Effector CD8-positive, alpha-beta T cell (primary cell): Measurements from ENCODE around the gene DAAM1.

Experiments used
- DNase-seq: peaks from one replicate; lab custom pipeline; 2025; lab: John Stamatoyannopoulos, UW

DAAM1 gene

GRCh38 chr14:59254911-59255545 lies 66.6 kb downstream of the DAAM1 start:
- DNase-seq = no peak

- DNase-seq = no peak
These were observed 67.9 kb downstream of the DAAM1 start for GRCh38 chr14:59256331-59256730.

GRCh38 chr14:59261334-59261733 lies 72.9 kb downstream of the DAAM1 start:
- no peak for DNase-seq

- no peak for DNase-seq
These were observed 74.4 kb downstream of the DAAM1 start for GRCh38 chr14:59262717-59263454.

- no peak for DNase-seq
These were observed 77.3 kb downstream of the DAAM1 start for GRCh38 chr14:59265808-59266207.

- no peak for DNase-seq
These were observed 78.6 kb downstream of the DAAM1 start for GRCh38 chr14:59267046-59267445.

GRCh38 chr14:59268011-59268410 lies 79.5 kb downstream of the DAAM1 start:
- no peak for DNase-seq

GRCh38 chr14:59268858-59269257 lies 80.4 kb downstream of the DAAM1 start:
- no peak for DNase-seq

GRCh38 chr14:59269466-59269865 lies 81.0 kb downstream of the DAAM1 start:
- no peak for DNase-seq

- DNase-seq = no peak
These were observed 82.8 kb downstream of the DAAM1 start for GRCh38 chr14:59271256-59271655.

GRCh38 chr14:59271734-59272133 lies 83.3 kb downstream of the DAAM1 start:
- DNase-seq = no peak

- no peak for DNase-seq
These were observed 84.2 kb downstream of the DAAM1 start for GRCh38 chr14:59272633-59273032.

- DNase-seq = no peak
These were observed 85.3 kb downstream of the DAAM1 start for GRCh38 chr14:59273737-59274136.

- no peak for DNase-seq
These were observed 86.5 kb downstream of the DAAM1 start for GRCh38 chr14:59274991-59275391.

GRCh38 chr14:59275668-59276067 lies 87.2 kb downstream of the DAAM1 start:
- DNase-seq = no peak

GRCh38 chr14:59276235-59276634 lies 87.8 kb downstream of the DAAM1 start:
- DNase-seq = no peak

- DNase-seq = no peak
These were observed 89.2 kb downstream of the DAAM1 start for GRCh38 chr14:59277659-59278058.

- DNase-seq = no peak
These were observed 89.6 kb downstream of the DAAM1 start for GRCh38 chr14:59278111-59278510.

GRCh38 chr14:59280961-59281360 lies 92.5 kb downstream of the DAAM1 start:
- DNase-seq = no peak

GRCh38 chr14:59281609-59282377 lies 93.3 kb downstream of the DAAM1 start:
- DNase-seq = no peak

- no peak for DNase-seq
These were observed 93.9 kb downstream of the DAAM1 start for GRCh38 chr14:59282378-59282765.

- DNase-seq = no peak
These were observed 94.9 kb downstream of the DAAM1 start for GRCh38 chr14:59283361-59283760.

GRCh38 chr14:59284059-59284458 lies 95.6 kb downstream of the DAAM1 start:
- DNase-seq = no peak
